ENCODE measurements around the gene ADAMTS15. TPM values are rescaled to one million over a fixed set of nuclear protein-coding genes. Genes with fewer than 3 reads are reported as not detected.

ADAMTS15 gene
- total RNA-seq (not detected in 2 replicates), polyA plus RNA-seq (0.05 and 0.08 TPM in 2 replicates), polyA minus RNA-seq (0.05 and 0.17 TPM in 2 replicates), Bru-seq, nascent RNA (not detected), BruChase-seq, experiment 1, labeled RNA remaining after a 6-hour chase (percentile 4 among the genes with signal in this experiment), BruChase-seq, experiment 2, labeled RNA remaining after a 2-hour chase (not detected)
- 0.03 TPM in 2 replicates for polyA plus RNA-seq (2011; cell fraction: cytosol; rRNA removed)
- 0.07 and 0.11 TPM in 2 replicates for polyA plus RNA-seq (2011; cell fraction: nucleus; rRNA removed)
- not detected in 2 replicates for polyA plus RNA-seq (2012)
- 0.31 TPM for polyA minus RNA-seq (2011; cell fraction: cytosol; rRNA and poly(A)+ RNA removed)
- polyA minus RNA-seq (2011; cell fraction: nucleus; rRNA and poly(A)+ RNA removed) = 0.05 and 0.14 TPM in 2 replicates
- long read RNA-seq = 0 reads

GRCh38 chr11:130448416-130449309 is at the start of gene ADAMTS15:
Gene ADAMTS15 (plus strand): TSS chr11:130448645. CDS start chr11:130448974, 329 bp downstream.
- H3K79me2 ChIP-seq (ENCODE audit: control insufficient read depth, insufficient read depth, low read length) = no peaks in the 10 kb centered on the region
- POLR2A ChIA-PET = no interaction called here

GRCh38 chr11:130399196-130399595 is 49.2 kb upstream of the ADAMTS15 start:
- intact Hi-C loops (cut with micrococcal nuclease) = no loop called here
- POLR2A ChIA-PET = interaction anchor here (0.7 kb wide), 1 partner anchor 197 kb away, joined by 4 read pairs; no protein-coding TSS in a partner anchor
- TF ChIP-seq JUN (IDR thresholded peaks at IDR 0.05; ENCODE audit: borderline replicate concordance, insufficient read depth, insufficient read length, low read depth) (no peak), MYC (IDR thresholded peaks at IDR 0.05; ENCODE audit: low read depth, low read length) (no peak), POLR2A (IDR thresholded peaks at IDR 0.05; ENCODE audit: low read depth, low read length) (no peak), GATA2 (IDR thresholded peaks at IDR 0.05; ENCODE audit: insufficient read depth, insufficient read length, low read depth, low read length) (no peak), FOS (IDR thresholded peaks at IDR 0.05; ENCODE audit: borderline replicate concordance, insufficient read depth, low read length) (no peak), EZH2 (IDR thresholded peaks at IDR 0.05; ENCODE audit: borderline replicate concordance, low read depth, low read length, severe bottlenecking) (no peak), POLR2AphosphoS5 (IDR thresholded peaks at IDR 0.05; ENCODE audit: insufficient read depth, low read depth, low read length) (no peak), CTCF (IDR thresholded peaks at IDR 0.05; ENCODE audit: extremely low read depth in 1 of 2, insufficient read depth in 1 of 2, low read depth in 1 of 2, low read length in 2 of 2) (no peak)

More at GRCh38 chr11:130448416-130449309, at the start of gene ADAMTS15:
- Histone ChIP-seq H2AFZ (ENCODE audit: low read depth, low read length) (peak within 1 kb of the TSS; percentile 19), H4K20me1 (replicated peaks; ENCODE audit: control insufficient read depth, extremely low read depth, insufficient read depth, low read length) (no peaks in the 10 kb centered on the region), H3K4me1 (ENCODE audit: control insufficient read depth, extremely low read depth, insufficient read depth, low read length) (no peaks in the 10 kb centered on the region), H3K9ac (replicated peaks; ENCODE audit: extremely low read depth, insufficient read depth, low read length) (no peak within 1 kb of the TSS), H3K4me2 (ENCODE audit: insufficient read depth, low read length) (peak within 1 kb of the TSS; percentile 62), H3K27ac (ENCODE audit: insufficient read depth, low read depth, low read length) (no peak within 1 kb of the TSS), H3K36me3 (ENCODE audit: control insufficient read depth in 2 of 2, extremely low read depth in 1 of 2, insufficient read depth in 2 of 2, low read length in 2 of 2) (no peaks in the 10 kb centered on the region), H3K4me3 (replicated peaks in 1 of 3; ENCODE audit: insufficient read depth in 1 of 3, low read depth in 1 of 3, low read length in 3 of 3) (peak within 1 kb of the TSS in 2 of 3 experiments; percentile 0 to 32), H3K27me3 (ENCODE audit: control insufficient read depth in 2 of 2, insufficient read depth in 2 of 2, low read length in 2 of 2) (peaks cover 24 to 25% of the 10 kb centered on the region in 2 experiments), H3K9me1 (replicated peaks; ENCODE audit: control insufficient read depth, extremely low read depth, insufficient read depth, low read length) (no peaks in the 10 kb centered on the region), H3K9me3 (replicated peaks; ENCODE audit: control insufficient read depth, insufficient read depth, low read length) (no peaks in the 10 kb centered on the region)
- DNase-seq (ENCODE audit: low read depth, low spot score) (peak; percentile 70), FAIRE-seq (peak; percentile 57)
- peak; percentile 97 for TF ChIP-seq EZH2 (IDR thresholded peaks at IDR 0.05; ENCODE audit: borderline replicate concordance, low read depth, low read length, severe bottlenecking)
- no peak for TF ChIP-seq POLR2A (IDR thresholded peaks at IDR 0.05; ENCODE audit: low read depth, low read length)
- TF ChIP-seq MAX (IDR thresholded peaks at IDR 0.05; ENCODE audit: insufficient read depth, insufficient read length) = no peak
- no peak for TF ChIP-seq FOS (IDR thresholded peaks at IDR 0.05; ENCODE audit: borderline replicate concordance, insufficient read depth, low read length)
- intact Hi-C loops (cut with micrococcal nuclease) = loop anchor here (1.0 kb wide), 1 partner anchor 33 kb away; no protein-coding TSS in a partner anchor
- no TSS peak for BruUV-seq (replicated peaks)
- dilution Hi-C loops (cut with MboI; ENCODE audit: extremely low pct_ligation_motif_present, low sequenced_read_pairs) = loop anchor here (25.0 kb wide), 1 partner anchor 414 kb away; no protein-coding TSS in a partner anchor
- CTCF ChIA-PET = interaction anchor here (1.0 to 2.0 kb wide), 5 partner anchors 13 to 468 kb away, joined by 3 to 9 read pairs (median 5); partner anchors contain the start of gene SNX19

More at GRCh38 chr11:130399196-130399595, 49.2 kb upstream of the ADAMTS15 start:
- H3K27ac ChIP-seq (ENCODE audit: insufficient read depth, low read depth, low read length) = no peak overlapping the region
- H3K9ac ChIP-seq (replicated peaks; ENCODE audit: extremely low read depth, insufficient read depth, low read length) = no peak overlapping the region
- no peak overlapping the region for H3K4me3 ChIP-seq (replicated peaks in 1 of 3; ENCODE audit: insufficient read depth in 1 of 3, low read depth in 1 of 3, low read length in 3 of 3)
- no peak for FAIRE-seq
- no peaks in the 10 kb centered on the region for H3K79me2 ChIP-seq (ENCODE audit: control insufficient read depth, insufficient read depth, low read length)
- H3K36me3 ChIP-seq (ENCODE audit: control insufficient read depth in 2 of 2, extremely low read depth in 1 of 2, insufficient read depth in 2 of 2, low read length in 2 of 2) = no peaks in the 10 kb centered on the region
- CTCF ChIA-PET = no interaction called here
- H3K9me3 ChIP-seq (replicated peaks; ENCODE audit: control insufficient read depth, insufficient read depth, low read length) = no peaks in the 10 kb centered on the region
- no peaks in the 10 kb centered on the region for H3K4me1 ChIP-seq (ENCODE audit: control insufficient read depth, extremely low read depth, insufficient read depth, low read length)
- dilution Hi-C loops (cut with MboI; ENCODE audit: extremely low pct_ligation_motif_present, low sequenced_read_pairs) = no loop called here
- no peaks in the 10 kb centered on the region for H3K9me1 ChIP-seq (replicated peaks; ENCODE audit: control insufficient read depth, extremely low read depth, insufficient read depth, low read length)
- H4K20me1 ChIP-seq (replicated peaks; ENCODE audit: control insufficient read depth, extremely low read depth, insufficient read depth, low read length) = no peaks in the 10 kb centered on the region
- no peak overlapping the region for H3K4me2 ChIP-seq (ENCODE audit: insufficient read depth, low read length)
- no peak for DNase-seq (ENCODE audit: low read depth, low spot score)
- no peaks in the 10 kb centered on the region for H3K27me3 ChIP-seq (ENCODE audit: control insufficient read depth in 2 of 2, insufficient read depth in 2 of 2, low read length in 2 of 2)
- no TSS peak for BruUV-seq (replicated peaks)
- H2AFZ ChIP-seq (ENCODE audit: low read depth, low read length) = no peak overlapping the region

Measured in endothelial cell of umbilical vein (primary cell).